Vagina (tissue), 2 donors: Measurements from ENCODE around the gene VILL. TPM values are rescaled to one million over a fixed set of nuclear protein-coding genes. Genes with fewer than 3 reads are reported as not detected.

Source experiments
- DNase-seq, 2 donors: peaks; one replicate each; pipeline ENCODE4 v3.0.0-alpha.2; 2017; ENCODE audit errors: extremely low spot score in 2 of 2
- H3K27ac ChIP-seq: fragments of 200-600 bp; sonication (generic); one replicate; pipeline ENCODE4 v1.5.1; 2019
- H3K27me3 ChIP-seq: fragments of 200-600 bp; sonication (generic); one replicate; pipeline ENCODE4 v1.5.1; 2019
- H3K36me3 ChIP-seq, 2 donors: fragments of 200-600 bp; sonication (generic); one replicate each; pipeline ENCODE4 v1.5.1; 2017 to 2019
- H3K4me1 ChIP-seq: fragments of 200-600 bp; sonication (generic); one replicate; pipeline ENCODE4 v1.5.1; 2019
- H3K4me3 ChIP-seq, 2 donors: fragments of 200-600 bp; sonication (generic); 1 replicate in 1 of 2; 2 replicates in 1 of 2; pipeline ENCODE4 v1.5.1; 2016 to 2019
- H3K9me3 ChIP-seq: fragments of 200-600 bp; sonication (generic); one replicate; pipeline ENCODE4 v1.5.1; 2019
- CTCF ChIP-seq, 3 experiments: fragments of 450-650 bp in 2 of 3; fragments of 200-600 bp in 1 of 3; sonication (generic) in 1 of 3; IDR thresholded peaks; one replicate each; pipeline ENCODE4 v1.5.1; 2017 to 2019; ENCODE audit warnings: antibody characterized with exemption in 3 of 3, mild to moderate bottlenecking in 2 of 3, moderate library complexity in 2 of 3
- POLR2A ChIP-seq, 2 donors: fragments of 450-650 bp; IDR thresholded peaks; one replicate each; pipeline ENCODE4 v1.6.1; 2017; ENCODE audit warnings: antibody characterized with exemption in 2 of 2, mild to moderate bottlenecking in 2 of 2, moderate library complexity in 2 of 2
- POLR2AphosphoS5 ChIP-seq, 2 donors: sonication (generic); formaldehyde crosslinking; IDR thresholded peaks; one replicate each; pipeline ENCODE4 v1.9.0; 2017; ENCODE audit warnings: antibody characterized with exemption in 2 of 2, mild to moderate bottlenecking in 2 of 2, low read depth in 1 of 2; ENCODE audit not compliant: insufficient read depth in 1 of 2
- intact Hi-C: fragments of 100-400 bp; cut with DNase I; formaldehyde crosslinking; loops from one replicate; pipeline ENCODE4 v1.15.1; 2023
- total RNA-seq: library from RNA; depleted of rRNA; stranded (reverse); fragments of >200 nt; gene quantifications from one replicate; pipeline ENCODE4 v1.2.3, GENCODE V29; 2016

The VILL gene
- total RNA-seq, 1 donor from 2014 or later = 7.9 TPM

GRCh38 chr3:38009807-38010591 is 19.4 kb downstream of the VILL start:
- intact Hi-C loops = loop anchor here (10.0 kb wide), 1 partner anchor 155 kb away; no protein-coding TSS in a partner anchor
- DNase-seq = no peak
- H3K27me3 ChIP-seq = no peaks in the 10 kb centered on the region
- no peak overlapping the region for H3K27ac ChIP-seq
- H3K4me3 ChIP-seq = no peak overlapping the region
- TF ChIP-seq POLR2A (IDR thresholded peaks at IDR 0.05) (no peak), POLR2AphosphoS5 (IDR thresholded peaks at IDR 0.05; ENCODE audit: insufficient read depth in 1 of 2, low read depth in 1 of 2) (no peak), CTCF (IDR thresholded peaks at IDR 0.05) (no peak)
- peaks cover 8% of the 10 kb centered on the region for H3K4me1 ChIP-seq
- H3K36me3 ChIP-seq = peaks cover 0 to 58% of the 10 kb centered on the region in 2 donors
- H3K9me3 ChIP-seq = no peaks in the 10 kb centered on the region

GRCh38 chr3:38011111-38011510 is 20.5 kb downstream of the VILL start:
- Histone ChIP-seq H3K9me3 (no peaks in the 10 kb centered on the region), H3K36me3 (peaks cover 0 to 69% of the 10 kb centered on the region in 2 donors), H3K4me3 (no peak overlapping the region), H3K27ac (no peak overlapping the region), H3K27me3 (no peaks in the 10 kb centered on the region), H3K4me1 (no peaks in the 10 kb centered on the region)
- no peak for DNase-seq
- intact Hi-C loops = no loop called here
- TF ChIP-seq POLR2A (IDR thresholded peaks at IDR 0.05) = no peak
- no peak for TF ChIP-seq POLR2AphosphoS5 (IDR thresholded peaks at IDR 0.05; ENCODE audit: insufficient read depth in 1 of 2, low read depth in 1 of 2)
- no peak for TF ChIP-seq CTCF (IDR thresholded peaks at IDR 0.05)

DNA sequence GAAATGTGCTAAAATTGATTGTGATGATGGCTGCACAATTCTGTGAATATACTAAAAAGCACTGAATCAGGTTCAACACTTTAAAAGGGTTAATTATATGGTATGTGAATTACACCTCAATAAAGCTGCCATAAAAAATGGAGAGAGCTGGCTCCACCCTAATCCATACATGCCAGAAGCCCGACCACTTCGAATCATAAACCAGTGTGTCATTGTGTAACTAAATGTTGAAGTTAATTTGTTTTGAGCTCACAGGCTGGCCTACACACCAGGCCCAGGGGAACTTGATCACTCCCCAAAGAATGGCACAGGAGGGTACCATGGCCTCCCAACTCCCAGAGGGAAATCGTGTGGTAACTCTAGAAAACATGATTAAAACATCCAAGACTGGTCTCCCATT is 24.9 kb downstream of the VILL start:
- no peak for TF ChIP-seq POLR2AphosphoS5 (IDR thresholded peaks at IDR 0.05; ENCODE audit: insufficient read depth in 1 of 2, low read depth in 1 of 2)
- no peak for TF ChIP-seq CTCF (IDR thresholded peaks at IDR 0.05)
- TF ChIP-seq POLR2A (IDR thresholded peaks at IDR 0.05) = no peak
- H3K27me3 ChIP-seq = no peaks in the 10 kb centered on the region
- no peaks in the 10 kb centered on the region for H3K9me3 ChIP-seq
- no peak for DNase-seq
- H3K4me3 ChIP-seq = no peak overlapping the region
- intact Hi-C loops = no loop called here
- no peak overlapping the region for H3K27ac ChIP-seq
- H3K4me1 ChIP-seq = no peaks in the 10 kb centered on the region
- peaks cover 0 to 58% of the 10 kb centered on the region in 2 donors for H3K36me3 ChIP-seq

GRCh38 chr3:38015984-38016383 is 25.4 kb downstream of the VILL start:
- TF ChIP-seq POLR2AphosphoS5 (IDR thresholded peaks at IDR 0.05; ENCODE audit: insufficient read depth in 1 of 2, low read depth in 1 of 2) (no peak), POLR2A (IDR thresholded peaks at IDR 0.05) (no peak), CTCF (IDR thresholded peaks at IDR 0.05) (no peak)
- Histone ChIP-seq H3K27me3 (no peaks in the 10 kb centered on the region), H3K9me3 (no peaks in the 10 kb centered on the region), H3K4me3 (no peak overlapping the region), H3K36me3 (peaks cover 0 to 53% of the 10 kb centered on the region in 2 donors), H3K4me1 (no peaks in the 10 kb centered on the region), H3K27ac (no peak overlapping the region)
- no peak for DNase-seq
- intact Hi-C loops = no loop called here

DNA sequence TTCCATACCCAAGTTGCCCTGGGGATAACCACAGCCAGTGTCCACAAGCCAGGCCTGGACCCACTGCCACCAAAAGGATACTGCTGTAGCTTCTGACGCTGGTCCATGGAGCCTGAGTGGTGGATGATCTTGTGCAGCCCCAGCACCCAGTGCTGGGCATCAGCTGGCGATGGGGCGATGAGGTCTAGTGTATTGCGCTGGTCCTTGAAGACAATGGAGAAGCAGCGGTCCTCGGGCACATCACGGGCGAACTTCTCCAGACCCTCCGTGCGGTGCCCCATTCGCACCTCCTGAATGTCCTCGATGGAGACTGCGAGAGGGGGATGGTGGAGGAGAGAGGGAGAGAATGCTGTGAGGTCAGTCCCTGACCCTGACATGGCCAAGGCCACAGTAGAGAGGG is 25.8 kb downstream of the VILL start:
- no peak overlapping the region for H3K27ac ChIP-seq
- H3K36me3 ChIP-seq = peaks cover 0 to 49% of the 10 kb centered on the region in 2 donors
- TF ChIP-seq CTCF (IDR thresholded peaks at IDR 0.05) (no peak), POLR2AphosphoS5 (IDR thresholded peaks at IDR 0.05; ENCODE audit: insufficient read depth in 1 of 2, low read depth in 1 of 2) (no peak), POLR2A (IDR thresholded peaks at IDR 0.05) (no peak)
- no peaks in the 10 kb centered on the region for H3K9me3 ChIP-seq
- no peak overlapping the region for H3K4me3 ChIP-seq
- intact Hi-C loops = no loop called here
- H3K4me1 ChIP-seq = no peaks in the 10 kb centered on the region
- no peaks in the 10 kb centered on the region for H3K27me3 ChIP-seq
- no peak for DNase-seq
